ENCODE measurements around the gene LAMC1.
"Not testable (repeated sequence)": the region's sequence is repeated elsewhere in the genome, so short reads cannot be mapped to it uniquely, and the experiment has no call there.

Gene LAMC1

GRCh38 chr1:183110326-183110880, 87.2 kb downstream of the LAMC1 start:
- no peak for DNase-seq

GRCh38 chr1:183114441-183114840, 91.2 kb downstream of the LAMC1 start:
- no peak for DNase-seq

GRCh38 chr1:183116416-183116815, 93.2 kb downstream of the LAMC1 start:
- no peak for DNase-seq

- no peak for DNase-seq
Observed at GRCh38 chr1:183121609-183122008, 98.4 kb downstream of the LAMC1 start.

- DNase-seq, result no peak
Observed at GRCh38 chr1:183124259-183124658, 101.0 kb downstream of the LAMC1 start.

- no peak for DNase-seq
Observed at GRCh38 chr1:183125279-183125999, 102.2 kb downstream of the LAMC1 start.

- no peak for DNase-seq
Observed at GRCh38 chr1:183126000-183126366, 102.8 kb downstream of the LAMC1 start.

- DNase-seq, result no peak
Observed at GRCh38 chr1:183126528-183126927, 103.3 kb downstream of the LAMC1 start.

- no peak for DNase-seq
Observed at GRCh38 chr1:183129921-183130690, 106.9 kb downstream of the LAMC1 start.

- no peak for DNase-seq
Observed at GRCh38 chr1:183131166-183131565, 107.9 kb downstream of the LAMC1 start.

GRCh38 chr1:183135336-183135735, 112.1 kb downstream of the LAMC1 start:
- DNase-seq, result no peak

GRCh38 chr1:183137782-183138181, 114.6 kb downstream of the LAMC1 start:
- DNase-seq, result no peak

- no peak for DNase-seq
Observed at GRCh38 chr1:183138301-183138700, 115.1 kb downstream of the LAMC1 start.

- no peak for DNase-seq
Observed at GRCh38 chr1:183139281-183139942, 116.2 kb downstream of the LAMC1 start.

GRCh38 chr1:183140633-183141032, 117.4 kb downstream of the LAMC1 start:
- no peak for DNase-seq

- no peak for DNase-seq
Observed at GRCh38 chr1:183142171-183142570, 119.0 kb downstream of the LAMC1 start.

GRCh38 chr1:183143576-183144315, 120.5 kb downstream of the LAMC1 start:
- no peak for DNase-seq

- DNase-seq, result peak; percentile 24
Observed at GRCh38 chr1:183144752-183145151, 121.5 kb downstream of the LAMC1 start.

- DNase-seq, result no peak
Observed at GRCh38 chr1:183147735-183148134, 124.5 kb downstream of the LAMC1 start.

- DNase-seq, result no peak
Observed at GRCh38 chr1:183148599-183148998, 125.4 kb downstream of the LAMC1 start.

- no peak for DNase-seq
Observed at GRCh38 chr1:183149273-183149672, 126.1 kb downstream of the LAMC1 start.

GRCh38 chr1:183150032-183150431, 126.8 kb downstream of the LAMC1 start:
- DNase-seq, result not testable (repeated sequence)

- DNase-seq, result no peak
Observed at GRCh38 chr1:183150445-183150844, 127.2 kb downstream of the LAMC1 start.
